ENCODE data around the gene GABBR2. TPM values are rescaled to one million over a fixed set of nuclear protein-coding genes. Genes with fewer than 3 reads are reported as not detected.

The GABBR2 gene
- total RNA-seq, 2 experiments from 2014 or later: not detected

DNA sequence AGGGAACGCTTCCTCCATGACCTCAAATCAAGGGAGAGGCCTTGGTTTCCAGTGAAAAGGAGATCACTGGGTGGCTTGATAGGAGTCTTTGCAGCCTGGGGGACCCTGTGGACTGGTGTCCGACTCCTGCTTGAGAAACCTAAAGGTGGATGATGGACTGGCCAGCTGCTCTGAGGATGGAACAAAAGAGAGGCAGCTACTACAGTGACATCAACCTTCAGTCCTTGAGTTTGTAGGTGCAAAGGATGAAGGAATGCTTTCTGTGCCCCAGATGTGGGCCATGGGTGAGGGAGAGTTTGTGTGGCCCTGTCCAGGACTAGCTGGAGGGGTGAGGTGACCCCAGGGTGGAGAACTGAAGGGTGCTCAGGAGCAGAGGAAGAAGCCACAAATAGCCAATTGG lies 338.8 kb downstream of the GABBR2 start:
- Histone ChIP-seq H3K27ac (ENCODE audit: low read depth in 1 of 2, low read length in 2 of 2) (no peak overlapping the region), H3K9me3 (ENCODE audit: control insufficient read depth in 1 of 2, insufficient read depth in 1 of 2, low read length in 2 of 2) (peaks cover 10 to 17% of the 10 kb centered on the region in 2 experiments), H3K4me1 (ENCODE audit: insufficient read depth, low read length) (no peaks in the 10 kb centered on the region), H3K27me3 (ENCODE audit: control insufficient read depth in 1 of 2, insufficient read depth in 2 of 2, low read length in 2 of 2) (peaks cover 0 to 6% of the 10 kb centered on the region in 2 experiments), H3K36me3 (ENCODE audit: insufficient read depth, low read length) (no peaks in the 10 kb centered on the region), H3K4me3 (ENCODE audit: low read length) (no peak overlapping the region)
- Mint-ChIP-seq H3K4me3 (no peak overlapping the region), H3K9me3 (peaks cover 4% of the 10 kb centered on the region), H3K36me3 (ENCODE audit: low read depth) (no peaks in the 10 kb centered on the region), H3K27ac (no peak overlapping the region), H3K27me3 (peaks cover 10% of the 10 kb centered on the region), H3K4me1 (ENCODE audit: low read depth) (no peaks in the 10 kb centered on the region)
- DNase-seq (no peak), ATAC-seq (ENCODE audit: poor library complexity) (no peak)
- CTCF ChIA-PET: no interaction called here
- TF ChIP-seq CTCF (IDR thresholded peaks at IDR 0.05): no peak
- intact Hi-C loops (cut with DNase I, micrococcal nuclease): no loop called here
- POLR2A ChIA-PET: no interaction called here

DNA sequence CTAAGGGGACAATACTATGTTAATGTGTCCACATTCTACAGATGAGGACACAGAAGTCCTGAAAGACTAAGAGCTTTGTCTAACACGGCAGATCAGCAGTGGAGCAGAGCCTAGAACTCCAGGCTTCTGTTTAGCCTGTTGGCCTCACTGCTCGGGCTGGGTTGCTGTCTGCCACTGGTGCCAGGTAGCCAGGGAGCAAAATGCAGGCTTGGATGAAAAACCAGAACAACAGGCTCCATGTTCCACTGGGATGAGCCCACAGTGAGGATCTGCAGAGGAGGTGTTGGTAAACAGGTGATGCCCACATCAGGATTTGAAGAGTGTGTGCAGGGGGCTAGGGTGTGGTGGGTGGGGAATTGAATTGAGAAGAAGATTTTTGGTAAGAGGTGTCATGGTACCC lies 339.3 kb downstream of the GABBR2 start:
- H3K36me3 ChIP-seq (ENCODE audit: insufficient read depth, low read length): no peaks in the 10 kb centered on the region
- no peak for TF ChIP-seq CTCF (IDR thresholded peaks at IDR 0.05)
- H3K27me3 Mint-ChIP-seq: peaks cover 10% of the 10 kb centered on the region
- H3K9me3 ChIP-seq (ENCODE audit: control insufficient read depth in 1 of 2, insufficient read depth in 1 of 2, low read length in 2 of 2): peaks cover 10 to 21% of the 10 kb centered on the region in 2 experiments
- CTCF ChIA-PET: no interaction called here
- DNase-seq: no peak
- H3K4me1 Mint-ChIP-seq (ENCODE audit: low read depth): no peaks in the 10 kb centered on the region
- H3K27ac ChIP-seq (ENCODE audit: low read depth in 1 of 2, low read length in 2 of 2): no peak overlapping the region
- H3K4me3 ChIP-seq (ENCODE audit: low read length): no peak overlapping the region
- POLR2A ChIA-PET: no interaction called here
- H3K4me1 ChIP-seq (ENCODE audit: insufficient read depth, low read length): no peaks in the 10 kb centered on the region
- peaks cover 0 to 6% of the 10 kb centered on the region in 2 experiments for H3K27me3 ChIP-seq (ENCODE audit: control insufficient read depth in 1 of 2, insufficient read depth in 2 of 2, low read length in 2 of 2)
- no peak for ATAC-seq (ENCODE audit: poor library complexity)
- H3K36me3 Mint-ChIP-seq (ENCODE audit: low read depth): no peaks in the 10 kb centered on the region
- no peak overlapping the region for H3K4me3 Mint-ChIP-seq
- no peak overlapping the region for H3K27ac Mint-ChIP-seq
- intact Hi-C loops (cut with DNase I, micrococcal nuclease): no loop called here
- peaks cover 4% of the 10 kb centered on the region for H3K9me3 Mint-ChIP-seq

GRCh38 chr9:98369066-98369425 lies 339.7 kb downstream of the GABBR2 start:
- no peak overlapping the region for H3K4me3 ChIP-seq (ENCODE audit: low read length)
- no peak overlapping the region for H3K27ac Mint-ChIP-seq
- ATAC-seq (ENCODE audit: poor library complexity) (no peak), DNase-seq (no peak)
- CTCF ChIA-PET: no interaction called here
- intact Hi-C loops (cut with DNase I, micrococcal nuclease): no loop called here
- no peaks in the 10 kb centered on the region for H3K4me1 ChIP-seq (ENCODE audit: insufficient read depth, low read length)
- peaks cover 4% of the 10 kb centered on the region for H3K9me3 Mint-ChIP-seq
- peaks cover 10% of the 10 kb centered on the region for H3K27me3 Mint-ChIP-seq
- peaks cover 10 to 21% of the 10 kb centered on the region in 2 experiments for H3K9me3 ChIP-seq (ENCODE audit: control insufficient read depth in 1 of 2, insufficient read depth in 1 of 2, low read length in 2 of 2)
- H3K27ac ChIP-seq (ENCODE audit: low read depth in 1 of 2, low read length in 2 of 2): no peak overlapping the region
- H3K4me3 Mint-ChIP-seq: no peak overlapping the region
- peaks cover 0 to 6% of the 10 kb centered on the region in 2 experiments for H3K27me3 ChIP-seq (ENCODE audit: control insufficient read depth in 1 of 2, insufficient read depth in 2 of 2, low read length in 2 of 2)
- POLR2A ChIA-PET: no interaction called here
- H3K4me1 Mint-ChIP-seq (ENCODE audit: low read depth): no peaks in the 10 kb centered on the region
- no peak for TF ChIP-seq CTCF (IDR thresholded peaks at IDR 0.05)
- H3K36me3 Mint-ChIP-seq (ENCODE audit: low read depth): no peaks in the 10 kb centered on the region
- H3K36me3 ChIP-seq (ENCODE audit: insufficient read depth, low read length): no peaks in the 10 kb centered on the region

Data from CD4-positive, alpha-beta T cell (primary cell).